Stomach (tissue), 4 donors: ENCODE results near the gene SNAP25.

Experiments
- POLR2AphosphoS5 ChIP-seq, 3 donors: sonication (generic); formaldehyde crosslinking; IDR thresholded peaks; one replicate each; pipeline ENCODE4 v1.6.1; 2016; ENCODE audit warnings: antibody characterized with exemption in 3 of 3
- TF ChIP-seq, protein P1 (sequence below), 7 experiments: fragments of 450-650 bp in 4 of 7; fragments of 200-600 bp in 3 of 7; sonication (generic) in 3 of 7; IDR thresholded peaks; one replicate each; pipeline ENCODE4 v1.5.1; 2016 to 2019; ENCODE audit warnings: antibody characterized with exemption in 7 of 7, control low read depth in 2 of 7, mild to moderate bottlenecking in 1 of 7

DNA sequence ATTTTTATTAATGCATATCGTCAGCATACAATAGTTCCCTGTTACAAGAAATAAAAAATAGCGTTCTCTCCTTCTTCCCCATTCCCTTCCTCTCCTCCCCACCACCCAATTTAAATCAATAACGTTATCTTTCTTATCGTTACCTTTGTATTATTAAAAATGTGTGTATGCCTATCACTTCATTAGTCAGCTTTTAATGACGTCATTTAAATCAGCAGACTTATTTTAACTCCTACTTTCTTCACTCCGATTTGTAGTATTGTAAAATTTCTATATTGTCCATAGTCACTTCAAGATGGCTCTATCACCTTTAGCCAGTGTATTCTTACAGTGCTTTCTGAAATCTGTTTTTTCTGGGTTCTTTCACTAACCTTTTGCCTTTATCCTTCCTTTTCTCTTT, 126.3 kb downstream of the SNAP25 start:
- TF ChIP-seq, protein P1, sequence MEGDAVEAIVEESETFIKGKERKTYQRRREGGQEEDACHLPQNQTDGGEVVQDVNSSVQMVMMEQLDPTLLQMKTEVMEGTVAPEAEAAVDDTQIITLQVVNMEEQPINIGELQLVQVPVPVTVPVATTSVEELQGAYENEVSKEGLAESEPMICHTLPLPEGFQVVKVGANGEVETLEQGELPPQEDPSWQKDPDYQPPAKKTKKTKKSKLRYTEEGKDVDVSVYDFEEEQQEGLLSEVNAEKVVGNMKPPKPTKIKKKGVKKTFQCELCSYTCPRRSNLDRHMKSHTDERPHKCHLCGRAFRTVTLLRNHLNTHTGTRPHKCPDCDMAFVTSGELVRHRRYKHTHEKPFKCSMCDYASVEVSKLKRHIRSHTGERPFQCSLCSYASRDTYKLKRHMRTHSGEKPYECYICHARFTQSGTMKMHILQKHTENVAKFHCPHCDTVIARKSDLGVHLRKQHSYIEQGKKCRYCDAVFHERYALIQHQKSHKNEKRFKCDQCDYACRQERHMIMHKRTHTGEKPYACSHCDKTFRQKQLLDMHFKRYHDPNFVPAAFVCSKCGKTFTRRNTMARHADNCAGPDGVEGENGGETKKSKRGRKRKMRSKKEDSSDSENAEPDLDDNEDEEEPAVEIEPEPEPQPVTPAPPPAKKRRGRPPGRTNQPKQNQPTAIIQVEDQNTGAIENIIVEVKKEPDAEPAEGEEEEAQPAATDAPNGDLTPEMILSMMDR (IDR thresholded peaks at IDR 0.05): no peak
- no peak for TF ChIP-seq POLR2AphosphoS5 (IDR thresholded peaks at IDR 0.05)
